IMR-90 (cell line): Measurements from ENCODE around the gene BCAS3. TPM values are rescaled to one million over a fixed set of nuclear protein-coding genes. Genes with fewer than 3 reads are reported as not detected.

Experiments
- ATAC-seq: fragments of 200-7000 bp; cut with Tn5 transposase; 2 replicates; pipeline ENCODE4 v1.9.1; 2020; ENCODE audit warnings: low read depth, mild to moderate bottlenecking, moderate library complexity
- BruUV-seq: library from RNA; stranded (reverse); fragments of 400-500 nt; replicated peaks from 2 replicates; lab custom pipeline; 2021; lab: Mats Ljungman, UMichigan
- CTCF ChIA-PET: fragments of 300-600 bp; formaldehyde crosslinking; extraction: SDS; loops from one replicate; lab custom pipeline; 2021; ENCODE audit warnings: antibody characterized with exemption; lab: Yijun Ruan, JAX
- POLR2A ChIA-PET: fragments of 300-600 bp; sonication (Branson Sonifier 250); formaldehyde crosslinking; loops from one replicate; lab custom pipeline; 2022; ENCODE audit warnings: antibody characterized with exemption; ENCODE audit not compliant: unreplicated experiment; lab: Charles Lee
- DNase-seq: peaks from one replicate; pipeline ENCODE4 v3.0.0; 2013
- H2AFZ ChIP-seq: replicated peaks from 2 replicates; pipeline ENCODE3; 2013; ENCODE audit warnings: low read length, mild to moderate bottlenecking; ENCODE audit not compliant: poor library complexity
- H2AK5ac ChIP-seq: 2 replicates; pipeline ENCODE4 v1.6.1; 2013; ENCODE audit warnings: low read depth, low read length, inconsistent platforms
- H2AK9ac ChIP-seq: replicated peaks from 2 replicates; pipeline ENCODE3; 2013; ENCODE audit warnings: mild to moderate bottlenecking, low read depth, low read length, moderate library complexity; ENCODE audit not compliant: poor library complexity
- H2BK120ac ChIP-seq: 2 replicates; pipeline ENCODE4 v1.6.1; 2013; ENCODE audit warnings: low read depth, low read length, inconsistent platforms
- H2BK15ac ChIP-seq: 3 replicates; pipeline ENCODE4 v1.6.1; 2013; ENCODE audit warnings: low read depth, low read length, inconsistent platforms
- H2BK20ac ChIP-seq: 2 replicates; pipeline ENCODE4 v1.6.1; 2013; ENCODE audit warnings: low read depth, mild to moderate bottlenecking, inconsistent platforms, low read length, moderate library complexity
- H2BK5ac ChIP-seq: 2 replicates; pipeline ENCODE4 v1.6.1; 2013; ENCODE audit warnings: mild to moderate bottlenecking, low read depth, low read length, inconsistent platforms; ENCODE audit not compliant: poor library complexity, severe bottlenecking
- H3K14ac ChIP-seq: replicated peaks from 2 replicates; pipeline ENCODE4 v1.6.1; 2013; ENCODE audit warnings: low read depth, low read length, inconsistent platforms
- H3K18ac ChIP-seq: 2 replicates; pipeline ENCODE4 v1.6.1; 2013; ENCODE audit warnings: low read depth, low read length, control low read depth
- H3K23ac ChIP-seq: 2 replicates; pipeline ENCODE4 v1.6.1; 2013; ENCODE audit warnings: low read depth, low read length, inconsistent platforms
- H3K27ac ChIP-seq: 2 replicates; pipeline ENCODE4 v1.5.1; 2013; ENCODE audit warnings: mild to moderate bottlenecking, control low read depth, low read length; ENCODE audit not compliant: insufficient read depth
- H3K27me3 ChIP-seq: 2 replicates; pipeline ENCODE4 v1.6.1; 2013; ENCODE audit warnings: low read length; ENCODE audit not compliant: control insufficient read depth, insufficient read depth
- H3K36me3 ChIP-seq: 2 replicates; pipeline ENCODE4 v1.6.1; 2013; ENCODE audit warnings: low read length, mixed read lengths; ENCODE audit not compliant: control insufficient read depth, insufficient read depth
- H3K4ac ChIP-seq: 2 replicates; pipeline ENCODE4 v1.6.1; 2013; ENCODE audit warnings: low read depth, low read length, inconsistent platforms
- H3K4me1 ChIP-seq: 2 replicates; pipeline ENCODE4 v1.6.1; 2013; ENCODE audit warnings: low read length, mixed read lengths; ENCODE audit not compliant: control insufficient read depth, insufficient read depth
- H3K4me2 ChIP-seq: 2 replicates; pipeline ENCODE4 v1.6.1; 2013; ENCODE audit warnings: low read depth, mild to moderate bottlenecking, control low read depth, low read length, moderate library complexity
- H3K4me3 ChIP-seq: 2 replicates; pipeline ENCODE4 v1.5.1; 2013; ENCODE audit warnings: low read depth, mild to moderate bottlenecking, control low read depth, low read length, moderate library complexity; ENCODE audit not compliant: insufficient read depth
- H3K56ac ChIP-seq: 2 replicates; pipeline ENCODE4 v1.6.1; 2013; ENCODE audit warnings: low read length, inconsistent platforms; ENCODE audit not compliant: insufficient read depth; ENCODE audit errors: extremely low read depth
- H3K79me1 ChIP-seq, 2 experiments: 2 replicates each; pipeline ENCODE4 v1.6.1; 2013; ENCODE audit warnings: low read length in 2 of 2, inconsistent platforms in 1 of 2, low read depth in 1 of 2
- H3K9ac ChIP-seq: 2 replicates; pipeline ENCODE4 v1.6.1; 2013; ENCODE audit warnings: low read depth, low read length, control low read depth
- H3K9me1 ChIP-seq: 2 replicates; pipeline ENCODE4 v1.6.1; 2013; ENCODE audit warnings: low read length, inconsistent platforms; ENCODE audit not compliant: insufficient read depth
- H3K9me3 ChIP-seq: 2 replicates; pipeline ENCODE4 v1.6.1; 2013; ENCODE audit warnings: low read length; ENCODE audit not compliant: control insufficient read depth, insufficient read depth
- H4K20me1 ChIP-seq: 2 replicates; pipeline ENCODE4 v1.6.1; 2013; ENCODE audit warnings: low read length, inconsistent platforms; ENCODE audit not compliant: insufficient read depth
- H4K5ac ChIP-seq: 2 replicates; pipeline ENCODE4 v1.6.1; 2013; ENCODE audit warnings: mild to moderate bottlenecking, low read depth, low read length, control low read depth
- H4K8ac ChIP-seq, 2 experiments: 2 replicates each; pipeline ENCODE4 v1.6.1; 2013; ENCODE audit warnings: low read depth in 2 of 2, low read length in 2 of 2, control low read depth in 1 of 2, inconsistent platforms in 1 of 2
- H4K91ac ChIP-seq: 2 replicates; pipeline ENCODE4 v1.6.1; 2013; ENCODE audit warnings: low read depth, low read length, inconsistent platforms; ENCODE audit not compliant: insufficient read depth
- BHLHE40 ChIP-seq: fragments of 150-350 bp; IDR thresholded peaks from 2 replicates; pipeline ENCODE4 v1.6.1; 2016; ENCODE audit warnings: mild to moderate bottlenecking, low read depth, low read length
- CTCF ChIP-seq: conservative IDR thresholded peaks from 2 replicates; pipeline ENCODE4 v1.5.1; 2012; ENCODE audit warnings: mild to moderate bottlenecking, low read depth, low read length, improper control_type of control experiment
- ELK1 ChIP-seq: fragments of 150-350 bp; IDR thresholded peaks from 2 replicates; pipeline ENCODE4 v1.6.1; 2016; ENCODE audit warnings: low read depth, mild to moderate bottlenecking, low read length, moderate library complexity, borderline replicate concordance
- MAFK ChIP-seq: IDR thresholded peaks from 2 replicates; pipeline ENCODE4 v1.6.1; 2012; ENCODE audit warnings: low read depth, low read length, improper control_type of control experiment
- MXI1 ChIP-seq: IDR thresholded peaks from 2 replicates; pipeline ENCODE4 v1.6.1; 2012; ENCODE audit warnings: low read depth, mild to moderate bottlenecking, low read length, moderate library complexity, borderline replicate concordance
- RAD21 ChIP-seq: IDR thresholded peaks from 2 replicates; pipeline ENCODE4 v1.6.1; 2012; ENCODE audit warnings: low read length, improper control_type of control experiment
- RCOR1 ChIP-seq: IDR thresholded peaks from 2 replicates; pipeline ENCODE4 v1.6.1; 2012; ENCODE audit warnings: mild to moderate bottlenecking, low read length, improper control_type of control experiment; ENCODE audit not compliant: insufficient replicate concordance
- SMC3 ChIP-seq: fragments of 150-350 bp; IDR thresholded peaks from 2 replicates; pipeline ENCODE4 v1.6.1; 2016; ENCODE audit warnings: low read depth, mild to moderate bottlenecking, antibody characterized with exemption, low read length, moderate library complexity
- WGBS, 2 experiments: methylation state at CpG; one replicate each; pipeline versions ENCODE4 v1.1.5 to v1.1.7; 2013; ENCODE audit warnings: missing lambda C conversion rate in 2 of 2; ENCODE audit not compliant: insufficient read length in 1 of 2; ENCODE audit errors: extremely low coverage in 2 of 2; 5-methylcytosine and 5-hydroxymethylcytosine counted together
- dilution Hi-C: fragments of 300-500 bp; cut with HindIII; formaldehyde crosslinking; loops from one replicate; pipeline ENCODE4 v1.14.3; 2018; ENCODE audit warnings: low sequenced_read_pairs; ENCODE audit not compliant: unreplicated experiment
- in situ Hi-C: fragments of 300-500 bp; cut with MboI; formaldehyde crosslinking; loops from 3 replicates; pipeline ENCODE4 v1.14.3; 2019; ENCODE audit warnings: low sequenced_read_pairs, inconsistent platforms, mixed read lengths
- intact Hi-C: fragments of 100-400 bp; cut with micrococcal nuclease; formaldehyde crosslinking; loops from 2 replicates; pipeline ENCODE4 v1.10.0; 2022
- polyA plus RNA-seq, 3 experiments: library from polyadenylated mRNA; depleted of rRNA; stranded (reverse); fragments of >200 nt; gene quantifications; 2 replicates each; pipeline ENCODE4 v1.2.3, GENCODE V29; 2012; ENCODE audit warnings: low replicate concordance in 1 of 3
- total RNA-seq: library from RNA; depleted of rRNA; stranded (reverse); fragments of >200 nt; gene quantifications from 2 replicates; pipeline ENCODE4 v1.2.3, GENCODE V29; 2012

The BCAS3 gene
- total and polyA plus RNA-seq, 2 of the 4 experiments (the other 2 are of a cell fraction) = 6.3 to 27.1 TPM

- H3K23ac ChIP-seq = no peak overlapping the region
- no peaks in the 10 kb centered on the region for H3K27me3 ChIP-seq
- H3K4me2 ChIP-seq = no peak overlapping the region
- H3K4me1 ChIP-seq = no peaks in the 10 kb centered on the region
- H3K18ac ChIP-seq = no peak overlapping the region
- ATAC-seq (no peak), DNase-seq (no peak)
- H2BK120ac ChIP-seq = no peak overlapping the region
- dilution Hi-C loops (no loop called here), intact Hi-C loops (no loop called here), in situ Hi-C loops (no loop called here)
- no peak overlapping the region for H3K14ac ChIP-seq
- no peaks in the 10 kb centered on the region for H3K9me3 ChIP-seq
- ChIA-PET POLR2A (interaction anchor here (0.5 kb wide), 1 partner anchor 57 kb away, joined by 3 read pairs; no protein-coding TSS in a partner anchor), CTCF (interaction anchor here (0.6 kb wide), 1 partner anchor 143 kb away, joined by 3 read pairs; no protein-coding TSS in a partner anchor)
- H4K20me1 ChIP-seq = no peaks in the 10 kb centered on the region
- no peak for TF ChIP-seq RAD21
- TF ChIP-seq ELK1 = no peak
- no peak for TF ChIP-seq MAFK
- no peak for TF ChIP-seq MXI1
- no peak for TF ChIP-seq BHLHE40
- TF ChIP-seq SMC3 = no peak
- TF ChIP-seq CTCF = no peak
- TF ChIP-seq RCOR1 = no peak
- H4K5ac ChIP-seq = no peak overlapping the region
- WGBS, 2 experiments = 0% methylated on average over 1 of the region's 1 CpG; no CpG with 5 or more reads in 1 of the 2 experiments
- no peaks in the 10 kb centered on the region for H3K79me1 ChIP-seq
- H3K36me3 ChIP-seq = no peaks in the 10 kb centered on the region
- no peak overlapping the region for H3K56ac ChIP-seq
- no peaks in the 10 kb centered on the region for H3K9me1 ChIP-seq
- H2BK15ac ChIP-seq = no peak overlapping the region
- H3K27ac ChIP-seq = no peak overlapping the region
- no peak overlapping the region for H2BK5ac ChIP-seq
- no peak overlapping the region for H2AFZ ChIP-seq
- H2AK9ac ChIP-seq = no peak overlapping the region
- no peak overlapping the region for H4K8ac ChIP-seq
- H3K4me3 ChIP-seq = no peak overlapping the region
- H2AK5ac ChIP-seq = no peak overlapping the region
- no peak overlapping the region for H3K9ac ChIP-seq
- BruUV-seq = no TSS peak
- no peak overlapping the region for H4K91ac ChIP-seq
- H3K4ac ChIP-seq = no peak overlapping the region
- no peak overlapping the region for H2BK20ac ChIP-seq
Measured at GRCh38 chr17:61091096-61091495, 413.4 kb downstream of the BCAS3 start.
